DOHH2 (cell line): ENCODE results near the gene SMC1A.

Experiments used
- H3F3A ChIP-seq: fragments of 200-600 bp; sonication (generic), shearing (Covaris generic); 2 replicates; pipeline ENCODE4 v1.6.0; 2016; ENCODE audit warnings: antibody characterized with exemption, mild to moderate bottlenecking; ENCODE audit not compliant: control insufficient read depth, insufficient read depth
- H3K27ac ChIP-seq: fragments of 200-600 bp; sonication (generic); 2 replicates; pipeline ENCODE4 v1.5.1; 2014; ENCODE audit warnings: low read depth, mild to moderate bottlenecking, low read length, moderate library complexity
- H3K27me3 ChIP-seq: fragments of 200-600 bp; sonication (generic); 2 replicates; pipeline ENCODE4 v1.6.1; 2014; ENCODE audit warnings: mild to moderate bottlenecking, low read length, mixed read lengths; ENCODE audit not compliant: control insufficient read depth
- H3K36me3 ChIP-seq: fragments of 200-600 bp; sonication (generic); 2 replicates; pipeline ENCODE4 v1.6.1; 2014; ENCODE audit warnings: mild to moderate bottlenecking, low read length, moderate library complexity, mixed read lengths; ENCODE audit not compliant: control insufficient read depth
- H3K4me1 ChIP-seq: fragments of 200-600 bp; sonication (generic); 2 replicates; pipeline ENCODE4 v1.6.1; 2014; ENCODE audit warnings: mild to moderate bottlenecking, low read length, mixed read lengths; ENCODE audit not compliant: control insufficient read depth
- H3K4me2 ChIP-seq: fragments of 200-600 bp; sonication (generic); 2 replicates; pipeline ENCODE4 v1.6.0; 2014; ENCODE audit warnings: mild to moderate bottlenecking, low read length, moderate library complexity
- H3K4me3 ChIP-seq: fragments of 200-600 bp; sonication (generic); 2 replicates; pipeline ENCODE4 v1.5.1; 2014; ENCODE audit warnings: mild to moderate bottlenecking, low read length, mixed read lengths
- H3K79me2 ChIP-seq: fragments of 200-600 bp; sonication (generic); 2 replicates; pipeline ENCODE4 v1.6.1; 2014; ENCODE audit warnings: mild to moderate bottlenecking, low read length, mixed read lengths; ENCODE audit not compliant: control insufficient read depth
- H3K9me2 ChIP-seq: fragments of 200-600 bp; sonication (generic); replicated peaks from 2 replicates; pipeline ENCODE4 v1.6.1; 2014; ENCODE audit warnings: mild to moderate bottlenecking, low read length, mixed read lengths; ENCODE audit not compliant: control insufficient read depth
- H3K9me3 ChIP-seq: fragments of 200-600 bp; sonication (generic); 2 replicates; pipeline ENCODE4 v1.6.1; 2014; ENCODE audit warnings: antibody characterized with exemption, low read length, mixed read lengths; ENCODE audit not compliant: control insufficient read depth, insufficient read depth
- H4K20me1 ChIP-seq: fragments of 200-600 bp; sonication (generic); 2 replicates; pipeline ENCODE4 v1.6.0; 2014; ENCODE audit warnings: low read depth, mild to moderate bottlenecking, antibody characterized with exemption, low read length, moderate library complexity; ENCODE audit not compliant: control insufficient read depth, insufficient read depth
- CTCF ChIP-seq: fragments of 200-600 bp; sonication (generic); IDR thresholded peaks from one replicate; pipeline ENCODE4 v1.5.1; 2014; ENCODE audit warnings: antibody characterized with exemption, mild to moderate bottlenecking, low read depth, low read length; ENCODE audit not compliant: poor library complexity, severe bottlenecking
- EZH2phosphoT487 ChIP-seq: fragments of 200-600 bp; sonication (generic); IDR thresholded peaks from 2 replicates; pipeline ENCODE4 v1.6.1; 2017; ENCODE audit warnings: borderline replicate concordance, mild to moderate bottlenecking, antibody characterized with exemption, low read length, moderate library complexity, mixed read lengths

Gene SMC1A

GRCh38 chrX:53395605-53396298, 26.7 kb downstream of the SMC1A start:
- no peaks in the 10 kb centered on the region for H3K4me1 ChIP-seq
- H4K20me1 ChIP-seq: no peaks in the 10 kb centered on the region
- H3K36me3 ChIP-seq: peaks cover 52% of the 10 kb centered on the region
- H3F3A ChIP-seq: no peaks in the 10 kb centered on the region
- TF ChIP-seq EZH2phosphoT487 (no peak), CTCF (no peak)
- no peaks in the 10 kb centered on the region for H3K9me2 ChIP-seq
- no peak overlapping the region for H3K4me3 ChIP-seq
- no peaks in the 10 kb centered on the region for H3K79me2 ChIP-seq
- H3K4me2 ChIP-seq: no peak overlapping the region
- H3K27ac ChIP-seq: no peak overlapping the region
- H3K9me3 ChIP-seq: no peaks in the 10 kb centered on the region
- H3K27me3 ChIP-seq: no peaks in the 10 kb centered on the region

- TF ChIP-seq CTCF: no peak
- no peak for TF ChIP-seq EZH2phosphoT487
- Histone ChIP-seq H4K20me1 (no peaks in the 10 kb centered on the region), H3K79me2 (no peaks in the 10 kb centered on the region), H3K4me3 (no peak overlapping the region), H3F3A (no peaks in the 10 kb centered on the region), H3K9me3 (no peaks in the 10 kb centered on the region), H3K36me3 (peaks cover 68% of the 10 kb centered on the region), H3K4me1 (no peaks in the 10 kb centered on the region), H3K27ac (no peak overlapping the region), H3K9me2 (no peaks in the 10 kb centered on the region), H3K27me3 (no peaks in the 10 kb centered on the region), H3K4me2 (no peak overlapping the region)
These were observed 38.9 kb downstream of the SMC1A start for GRCh38 chrX:53383376-53384076.

- Histone ChIP-seq H3F3A (no peaks in the 10 kb centered on the region), H3K4me1 (no peaks in the 10 kb centered on the region), H4K20me1 (no peaks in the 10 kb centered on the region), H3K4me2 (no peak overlapping the region), H3K27ac (no peak overlapping the region), H3K27me3 (no peaks in the 10 kb centered on the region), H3K79me2 (no peaks in the 10 kb centered on the region), H3K9me3 (no peaks in the 10 kb centered on the region), H3K36me3 (peaks cover 56% of the 10 kb centered on the region), H3K9me2 (no peaks in the 10 kb centered on the region), H3K4me3 (no peak overlapping the region)
- no peak for TF ChIP-seq EZH2phosphoT487
- no peak for TF ChIP-seq CTCF
These were observed 42.7 kb downstream of the SMC1A start for GRCh38 chrX:53379747-53380146.
